Measurements from ENCODE around the gene GIGYF2. TPM values are rescaled to one million over a fixed set of nuclear protein-coding genes. Genes with fewer than 3 reads are reported as not detected.
"Not testable (repeated sequence)": the region's sequence is repeated elsewhere in the genome, so short reads cannot be mapped to it uniquely, and the experiment has no call there.

GIGYF2 gene
- total RNA-seq, 3 donors from 2014 or later: 44.1 to 53.7 (median 47.4) TPM

- ATAC-seq (no peak), DNase-seq (no peak)
- peaks cover 18% of the 10 kb centered on the region for H3K4me1 Mint-ChIP-seq (ENCODE audit: low read depth)
- H3K4me3 Mint-ChIP-seq: no peak overlapping the region
- H3K9me3 Mint-ChIP-seq: no peaks in the 10 kb centered on the region
- H3K27me3 Mint-ChIP-seq (ENCODE audit: low read depth): no peaks in the 10 kb centered on the region
- H3K36me3 Mint-ChIP-seq (ENCODE audit: insufficient read depth): peaks cover 24% of the 10 kb centered on the region
Measured at GRCh38 chr2:232707076-232707475, 9.9 kb downstream of the GIGYF2 start.

GRCh38 chr2:232713505-232713904, 16.4 kb downstream of the GIGYF2 start:
- no peak for DNase-seq
- Mint-ChIP-seq H3K4me1 (ENCODE audit: low read depth) (peaks cover 26% of the 10 kb centered on the region), H3K9me3 (no peaks in the 10 kb centered on the region), H3K27me3 (ENCODE audit: low read depth) (no peaks in the 10 kb centered on the region), H3K36me3 (ENCODE audit: insufficient read depth) (peaks cover 35% of the 10 kb centered on the region), H3K4me3 (no peak overlapping the region)
- no peak for ATAC-seq

GRCh38 chr2:232714969-232715368, 17.8 kb downstream of the GIGYF2 start:
- ATAC-seq (no peak), DNase-seq (no peak)
- peaks cover 47% of the 10 kb centered on the region for H3K36me3 Mint-ChIP-seq (ENCODE audit: insufficient read depth)
- no peaks in the 10 kb centered on the region for H3K27me3 Mint-ChIP-seq (ENCODE audit: low read depth)
- peaks cover 32% of the 10 kb centered on the region for H3K4me1 Mint-ChIP-seq (ENCODE audit: low read depth)
- no peaks in the 10 kb centered on the region for H3K9me3 Mint-ChIP-seq
- no peak overlapping the region for H3K4me3 Mint-ChIP-seq

GRCh38 chr2:232720056-232720455, 22.9 kb downstream of the GIGYF2 start:
- H3K9me3 Mint-ChIP-seq; ATAC-seq; DNase-seq; H3K27me3 Mint-ChIP-seq (ENCODE audit: low read depth); H3K4me3 Mint-ChIP-seq: not testable (repeated sequence)
- Mint-ChIP-seq H3K36me3 (ENCODE audit: insufficient read depth) (peaks cover 56% of the 10 kb centered on the region), H3K4me1 (ENCODE audit: low read depth) (peaks cover 42% of the 10 kb centered on the region)

GRCh38 chr2:232721261-232721660, 24.1 kb downstream of the GIGYF2 start:
- Mint-ChIP-seq H3K36me3 (ENCODE audit: insufficient read depth) (peaks cover 57% of the 10 kb centered on the region), H3K27me3 (ENCODE audit: low read depth) (no peaks in the 10 kb centered on the region), H3K9me3 (no peaks in the 10 kb centered on the region), H3K4me3 (no peak overlapping the region), H3K4me1 (ENCODE audit: low read depth) (peaks cover 35% of the 10 kb centered on the region)
- DNase-seq (no peak), ATAC-seq (no peak)

- Mint-ChIP-seq H3K9me3 (no peaks in the 10 kb centered on the region), H3K4me1 (ENCODE audit: low read depth) (peaks cover 33% of the 10 kb centered on the region), H3K27me3 (ENCODE audit: low read depth) (no peaks in the 10 kb centered on the region), H3K36me3 (ENCODE audit: insufficient read depth) (peaks cover 54% of the 10 kb centered on the region), H3K4me3 (no peak overlapping the region)
- DNase-seq (no peak), ATAC-seq (no peak)
Measured at GRCh38 chr2:232721882-232722281, 24.8 kb downstream of the GIGYF2 start.

GRCh38 chr2:232723027-232723426, 25.9 kb downstream of the GIGYF2 start:
- no peak for ATAC-seq
- no peaks in the 10 kb centered on the region for H3K27me3 Mint-ChIP-seq (ENCODE audit: low read depth)
- H3K4me1 Mint-ChIP-seq (ENCODE audit: low read depth): peaks cover 35% of the 10 kb centered on the region
- no peaks in the 10 kb centered on the region for H3K9me3 Mint-ChIP-seq
- peaks cover 55% of the 10 kb centered on the region for H3K36me3 Mint-ChIP-seq (ENCODE audit: insufficient read depth)
- H3K4me3 Mint-ChIP-seq: no peak overlapping the region
- no peak for DNase-seq

GRCh38 chr2:232728785-232729184, 31.7 kb downstream of the GIGYF2 start:
- Mint-ChIP-seq H3K4me1 (ENCODE audit: low read depth) (peaks cover 12% of the 10 kb centered on the region), H3K9me3 (no peaks in the 10 kb centered on the region), H3K27me3 (ENCODE audit: low read depth) (no peaks in the 10 kb centered on the region), H3K36me3 (ENCODE audit: insufficient read depth) (peaks cover 43% of the 10 kb centered on the region), H3K4me3 (no peak overlapping the region)
- DNase-seq: no peak
- ATAC-seq: no peak

GRCh38 chr2:232731470-232731869, 34.3 kb downstream of the GIGYF2 start:
- no peak for ATAC-seq
- Mint-ChIP-seq H3K4me1 (ENCODE audit: low read depth) (peaks cover 10% of the 10 kb centered on the region), H3K4me3 (no peak overlapping the region), H3K27me3 (ENCODE audit: low read depth) (no peaks in the 10 kb centered on the region), H3K9me3 (no peaks in the 10 kb centered on the region), H3K36me3 (ENCODE audit: insufficient read depth) (peaks cover 40% of the 10 kb centered on the region)
- DNase-seq: no peak

GRCh38 chr2:232741294-232741693, 44.2 kb downstream of the GIGYF2 start:
- DNase-seq: no peak

GRCh38 chr2:232741972-232742371, 44.8 kb downstream of the GIGYF2 start:
- no peak for ATAC-seq

More at GRCh38 chr2:232741294-232741693, 44.2 kb downstream of the GIGYF2 start:
- H3K36me3 Mint-ChIP-seq (ENCODE audit: insufficient read depth): peaks cover 21% of the 10 kb centered on the region
- no peaks in the 10 kb centered on the region for H3K27me3 Mint-ChIP-seq (ENCODE audit: low read depth)
- no peak overlapping the region for H3K4me3 Mint-ChIP-seq
- H3K4me1 Mint-ChIP-seq (ENCODE audit: low read depth): no peaks in the 10 kb centered on the region
- no peak for ATAC-seq
- H3K9me3 Mint-ChIP-seq: no peaks in the 10 kb centered on the region

GRCh38 chr2:232744963-232745362, 47.8 kb downstream of the GIGYF2 start:
- Mint-ChIP-seq H3K4me1 (ENCODE audit: low read depth) (peaks cover 3% of the 10 kb centered on the region), H3K36me3 (ENCODE audit: insufficient read depth) (peaks cover 19% of the 10 kb centered on the region), H3K27me3 (ENCODE audit: low read depth) (no peaks in the 10 kb centered on the region), H3K9me3 (no peaks in the 10 kb centered on the region), H3K4me3 (no peak overlapping the region)
- ATAC-seq (no peak), DNase-seq (no peak)

More at GRCh38 chr2:232741972-232742371, 44.8 kb downstream of the GIGYF2 start:
- no peak for DNase-seq
- peaks cover 18% of the 10 kb centered on the region for H3K36me3 Mint-ChIP-seq (ENCODE audit: insufficient read depth)
- H3K4me1 Mint-ChIP-seq (ENCODE audit: low read depth): no peaks in the 10 kb centered on the region
- H3K4me3 Mint-ChIP-seq: no peak overlapping the region
- H3K27me3 Mint-ChIP-seq (ENCODE audit: low read depth): no peaks in the 10 kb centered on the region
- no peaks in the 10 kb centered on the region for H3K9me3 Mint-ChIP-seq

GRCh38 chr2:232748038-232748437, 50.9 kb downstream of the GIGYF2 start:
- H3K36me3 Mint-ChIP-seq (ENCODE audit: insufficient read depth): peaks cover 18% of the 10 kb centered on the region
- H3K9me3 Mint-ChIP-seq: no peaks in the 10 kb centered on the region
- no peak for DNase-seq
- peaks cover 3% of the 10 kb centered on the region for H3K4me1 Mint-ChIP-seq (ENCODE audit: low read depth)
- ATAC-seq: no peak
- no peaks in the 10 kb centered on the region for H3K27me3 Mint-ChIP-seq (ENCODE audit: low read depth)
- H3K4me3 Mint-ChIP-seq: no peak overlapping the region

- H3K4me3 Mint-ChIP-seq: no peak overlapping the region
- peaks cover 20% of the 10 kb centered on the region for H3K36me3 Mint-ChIP-seq (ENCODE audit: insufficient read depth)
Measured at GRCh38 chr2:232749331-232749730, 52.2 kb downstream of the GIGYF2 start.

GRCh38 chr2:232750135-232750671, 53.1 kb downstream of the GIGYF2 start:
- no peak overlapping the region for H3K4me3 Mint-ChIP-seq

More at GRCh38 chr2:232749331-232749730, 52.2 kb downstream of the GIGYF2 start:
- DNase-seq: no peak
- H3K4me1 Mint-ChIP-seq (ENCODE audit: low read depth): peaks cover 3% of the 10 kb centered on the region
- no peaks in the 10 kb centered on the region for H3K27me3 Mint-ChIP-seq (ENCODE audit: low read depth)
- ATAC-seq: no peak
- no peaks in the 10 kb centered on the region for H3K9me3 Mint-ChIP-seq

More at GRCh38 chr2:232750135-232750671, 53.1 kb downstream of the GIGYF2 start:
- Mint-ChIP-seq H3K27me3 (ENCODE audit: low read depth) (no peaks in the 10 kb centered on the region), H3K36me3 (ENCODE audit: insufficient read depth) (peaks cover 20% of the 10 kb centered on the region), H3K4me1 (ENCODE audit: low read depth) (peaks cover 3% of the 10 kb centered on the region), H3K9me3 (no peaks in the 10 kb centered on the region)
- DNase-seq (no peak), ATAC-seq (no peak)
